ENCODE data around the gene GIGYF2. TPM values are rescaled to one million over a fixed set of nuclear protein-coding genes. Genes with fewer than 3 reads are reported as not detected.
"Not testable (repeated sequence)": the region's sequence is repeated elsewhere in the genome, so short reads cannot be mapped to it uniquely, and the experiment has no call there.

The GIGYF2 gene
- total and polyA plus RNA-seq, 8 donors: 17.4 to 50.9 (median 41.0) TPM

DNA sequence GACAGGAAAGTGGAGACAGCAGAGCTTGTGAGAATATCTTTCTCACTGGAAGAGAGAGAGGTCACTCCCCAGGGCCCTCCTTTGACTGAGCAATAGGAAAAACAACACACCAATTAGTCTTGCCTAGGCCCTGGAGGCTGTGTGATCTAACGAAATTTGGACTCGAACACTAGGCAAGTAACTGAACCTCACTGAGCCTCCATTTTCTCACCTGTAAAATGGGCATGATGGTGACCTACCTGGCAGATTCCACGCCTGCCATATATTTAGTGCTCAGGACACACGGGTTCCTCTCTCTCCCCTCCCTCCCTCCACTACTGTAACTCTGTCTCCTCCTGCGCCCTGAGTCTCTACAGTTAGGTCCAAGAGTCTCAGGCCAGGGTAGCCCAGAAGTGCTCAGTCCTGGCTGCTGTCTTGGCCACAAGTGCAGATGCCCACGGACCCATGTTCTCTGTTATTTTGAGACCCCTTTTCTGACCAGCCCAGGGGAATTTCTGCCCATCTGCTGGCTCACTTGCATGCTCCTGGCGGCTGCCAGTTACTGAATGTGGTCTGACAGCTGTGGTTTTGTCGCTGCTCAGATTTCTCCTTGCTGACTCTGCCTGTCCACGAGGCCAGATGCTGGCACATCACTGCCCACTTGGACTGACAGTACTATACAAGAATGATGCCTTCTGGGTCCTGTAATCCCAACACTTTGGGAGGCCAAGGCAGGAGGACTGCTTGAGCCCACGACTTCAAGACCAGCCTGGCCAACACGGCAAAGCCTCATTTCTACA lies 9.6 kb upstream of the GIGYF2 start:
- no peaks in the 10 kb centered on the region for H3K9me3 ChIP-seq
- TF ChIP-seq, protein P1, sequence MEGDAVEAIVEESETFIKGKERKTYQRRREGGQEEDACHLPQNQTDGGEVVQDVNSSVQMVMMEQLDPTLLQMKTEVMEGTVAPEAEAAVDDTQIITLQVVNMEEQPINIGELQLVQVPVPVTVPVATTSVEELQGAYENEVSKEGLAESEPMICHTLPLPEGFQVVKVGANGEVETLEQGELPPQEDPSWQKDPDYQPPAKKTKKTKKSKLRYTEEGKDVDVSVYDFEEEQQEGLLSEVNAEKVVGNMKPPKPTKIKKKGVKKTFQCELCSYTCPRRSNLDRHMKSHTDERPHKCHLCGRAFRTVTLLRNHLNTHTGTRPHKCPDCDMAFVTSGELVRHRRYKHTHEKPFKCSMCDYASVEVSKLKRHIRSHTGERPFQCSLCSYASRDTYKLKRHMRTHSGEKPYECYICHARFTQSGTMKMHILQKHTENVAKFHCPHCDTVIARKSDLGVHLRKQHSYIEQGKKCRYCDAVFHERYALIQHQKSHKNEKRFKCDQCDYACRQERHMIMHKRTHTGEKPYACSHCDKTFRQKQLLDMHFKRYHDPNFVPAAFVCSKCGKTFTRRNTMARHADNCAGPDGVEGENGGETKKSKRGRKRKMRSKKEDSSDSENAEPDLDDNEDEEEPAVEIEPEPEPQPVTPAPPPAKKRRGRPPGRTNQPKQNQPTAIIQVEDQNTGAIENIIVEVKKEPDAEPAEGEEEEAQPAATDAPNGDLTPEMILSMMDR (IDR thresholded peaks at IDR 0.05): no peak
- 81 to 85% methylated on average over 11 of the region's 11 CpGs for WGBS, 2 donors
- H3K27ac ChIP-seq: no peak overlapping the region
- H3K27me3 ChIP-seq: no peaks in the 10 kb centered on the region
- H3K4me3 ChIP-seq: no peak overlapping the region
- DNase-seq (peak in 1 of 6 donors; percentile 35), FAIRE-seq (no peak), ATAC-seq (no peak)
- intact Hi-C loops (cut with DNase I): no loop called here
- no peaks in the 10 kb centered on the region for H3K36me3 ChIP-seq
- no peaks in the 10 kb centered on the region for H3K4me1 ChIP-seq

DNA sequence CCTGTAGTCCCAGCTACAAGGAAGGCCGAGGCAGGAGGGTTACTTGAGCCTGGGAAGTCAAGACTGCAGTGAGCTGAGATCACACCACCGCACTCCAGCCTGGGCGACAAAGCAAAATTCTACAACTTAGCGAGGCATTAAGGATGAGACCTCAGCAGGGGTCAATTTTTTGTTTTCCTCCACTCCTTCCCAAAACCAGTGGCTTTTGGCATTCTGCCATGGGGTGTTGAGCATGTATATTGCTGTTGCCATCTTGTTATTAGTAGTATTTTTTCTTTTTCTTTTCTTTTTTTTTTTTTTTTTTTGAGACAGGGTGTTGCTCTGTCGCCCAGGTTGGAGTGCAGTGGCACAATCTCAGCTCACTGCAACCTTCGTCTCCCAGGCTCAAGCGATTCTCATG lies 8.9 kb upstream of the GIGYF2 start:
- H3K4me3 ChIP-seq: no peak overlapping the region
- TF ChIP-seq, protein P1 (IDR thresholded peaks at IDR 0.05): no peak
- H3K9me3 ChIP-seq: no peaks in the 10 kb centered on the region
- H3K27ac ChIP-seq: no peak overlapping the region
- H3K27me3 ChIP-seq: no peaks in the 10 kb centered on the region
- DNase-seq (peak in 1 of 6 donors; percentile 21), FAIRE-seq (no peak), ATAC-seq (no peak)
- no peaks in the 10 kb centered on the region for H3K4me1 ChIP-seq
- intact Hi-C loops (cut with DNase I): no loop called here
- no peaks in the 10 kb centered on the region for H3K36me3 ChIP-seq
- 91 to 94% methylated on average over 7 of the region's 7 CpGs for WGBS, 2 donors

DNA sequence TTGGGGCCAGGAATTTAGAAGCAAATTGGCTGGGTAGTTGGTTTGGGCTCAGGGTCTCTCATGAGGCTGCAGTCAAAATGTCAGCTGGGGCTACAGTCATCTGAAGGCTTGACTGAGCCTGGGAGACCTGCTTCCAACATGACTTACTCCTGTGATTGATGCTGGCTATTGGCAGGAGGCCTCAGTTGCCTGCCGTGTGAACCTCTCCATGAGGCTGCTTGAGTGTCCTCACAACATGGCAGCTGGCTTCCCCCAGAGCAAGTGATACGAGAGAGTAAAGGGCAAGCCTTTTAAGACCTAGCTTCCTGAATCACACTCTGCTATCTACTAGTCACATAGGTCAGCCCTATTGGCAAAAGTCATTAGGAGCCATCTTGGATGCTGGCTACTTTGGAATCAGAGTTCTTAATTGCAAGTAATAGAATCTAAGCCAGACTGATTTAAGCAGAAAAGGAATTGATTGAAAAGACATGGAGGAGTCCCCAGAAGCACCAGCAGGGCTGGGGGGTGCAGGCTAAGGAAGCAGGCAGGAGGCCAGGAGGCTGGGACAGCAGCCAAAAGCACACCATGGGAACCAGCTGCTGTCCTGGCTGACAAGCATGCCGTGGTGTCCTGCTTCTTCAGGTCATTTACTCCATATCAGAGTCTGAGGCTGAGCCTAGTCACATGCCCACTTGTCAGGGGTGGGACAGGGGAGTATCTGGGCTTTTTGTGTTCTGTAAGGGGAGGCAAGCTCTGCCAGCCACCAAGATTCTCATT lies 7.8 kb upstream of the GIGYF2 start:
- Histone ChIP-seq H3K36me3 (no peaks in the 10 kb centered on the region), H3K4me1 (no peaks in the 10 kb centered on the region), H3K27ac (no peak overlapping the region), H3K9me3 (no peaks in the 10 kb centered on the region), H3K27me3 (no peaks in the 10 kb centered on the region), H3K4me3 (no peak overlapping the region)
- WGBS, 2 donors: 47% methylated on average over 3 of the region's 3 CpGs
- intact Hi-C loops (cut with DNase I): no loop called here
- DNase-seq (peak; percentile 28 to 74 (median 54)), ATAC-seq (peak in 3 of 4 donors; percentile 71 to 79 (median 76)), FAIRE-seq (no peak)
- TF ChIP-seq, protein P1 (IDR thresholded peaks at IDR 0.05): no peak

DNA sequence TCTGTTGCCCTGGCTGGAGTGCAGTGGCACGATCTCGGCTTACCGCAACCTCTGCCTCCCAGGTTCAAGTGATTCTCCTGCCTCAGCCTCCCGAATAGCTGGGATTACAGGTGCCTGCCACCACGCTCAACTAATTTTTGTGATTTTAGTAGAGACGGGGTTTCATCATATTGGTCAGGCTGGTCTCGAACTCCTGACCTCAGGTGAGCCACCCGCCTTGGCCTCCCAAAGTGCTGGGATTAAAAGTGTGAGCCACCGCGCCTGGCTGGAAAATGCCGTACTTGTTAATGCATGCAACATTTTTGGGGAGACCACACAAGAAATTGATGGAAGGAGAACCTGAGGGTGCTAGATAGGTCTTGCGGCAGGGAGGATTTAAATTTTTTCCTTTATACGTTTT lies 6.0 kb upstream of the GIGYF2 start:
- WGBS, 2 donors: 92 to 95% methylated on average over 13 of the region's 13 CpGs
- H3K27me3 ChIP-seq; H3K36me3 ChIP-seq; H3K27ac ChIP-seq; intact Hi-C loops (cut with DNase I); H3K9me3 ChIP-seq; ATAC-seq; H3K4me3 ChIP-seq; H3K4me1 ChIP-seq; FAIRE-seq: not testable (repeated sequence)
- peak in 1 of 6 donors; percentile 15 for DNase-seq

DNA sequence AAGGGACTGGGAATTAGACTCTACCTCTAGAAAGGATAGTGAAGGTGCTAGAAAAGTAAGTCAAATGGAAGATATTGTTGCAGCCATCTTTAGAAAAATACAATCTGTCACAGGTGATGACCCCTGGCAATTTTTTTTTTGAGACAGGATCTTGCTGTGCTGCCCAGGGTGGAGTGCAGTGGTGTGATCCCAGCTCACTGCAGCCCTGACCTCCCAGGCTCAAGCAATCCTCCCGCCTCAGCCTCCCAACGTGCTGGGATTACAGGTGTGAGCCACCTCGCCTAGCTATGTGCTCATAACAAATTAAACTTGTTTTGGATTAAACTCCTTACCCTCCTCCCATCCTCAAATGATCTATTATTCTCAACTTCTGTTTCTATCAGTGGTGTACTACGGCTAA lies 3.8 kb upstream of the GIGYF2 start:
- WGBS, 2 donors: 81 to 85% methylated on average over 4 of the region's 4 CpGs
- FAIRE-seq: no peak
- intact Hi-C loops (cut with DNase I): no loop called here
- Histone ChIP-seq H3K9me3 (no peaks in the 10 kb centered on the region), H3K36me3 (no peaks in the 10 kb centered on the region), H3K4me1 (peaks cover 0 to 8% (median 5%) of the 10 kb centered on the region in 3 donors), H3K4me3 (no peak overlapping the region), H3K27me3 (no peaks in the 10 kb centered on the region), H3K27ac (no peak overlapping the region)
- ATAC-seq: no peak
- TF ChIP-seq, protein P1 (IDR thresholded peaks at IDR 0.05): no peak
- no peak for DNase-seq

All from pancreas (tissue), 10 donors.